ENCODE data around the gene LMOD3. TPM values are rescaled to one million over a fixed set of nuclear protein-coding genes. Genes with fewer than 3 reads are reported as not detected.

LMOD3 gene
- total RNA-seq, 1 donor from 2014 or later = 162 TPM

DNA sequence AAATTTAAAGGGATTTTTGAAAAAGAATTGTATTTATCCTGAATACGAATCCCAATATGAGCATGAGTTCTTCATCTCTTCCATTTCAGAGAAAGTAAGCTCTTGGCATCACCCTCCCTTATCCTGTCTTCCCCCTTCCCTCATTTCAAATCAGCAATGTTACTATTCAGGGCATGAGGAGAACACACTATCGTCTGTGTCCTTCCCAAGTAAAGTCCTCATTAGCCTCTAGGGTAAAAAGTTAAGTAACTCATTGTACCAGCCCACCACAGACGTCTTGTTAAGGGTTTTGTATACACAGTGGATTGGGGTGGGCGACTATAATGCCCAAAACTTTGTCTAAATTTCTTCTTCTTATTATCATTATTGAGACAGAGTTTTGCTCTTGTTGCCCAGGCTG, 22.8 kb downstream of the LMOD3 start:
- intact Hi-C loops (cut with micrococcal nuclease) = no loop called here
- no peak for DNase-seq
- ATAC-seq = peak; percentile 50

DNA sequence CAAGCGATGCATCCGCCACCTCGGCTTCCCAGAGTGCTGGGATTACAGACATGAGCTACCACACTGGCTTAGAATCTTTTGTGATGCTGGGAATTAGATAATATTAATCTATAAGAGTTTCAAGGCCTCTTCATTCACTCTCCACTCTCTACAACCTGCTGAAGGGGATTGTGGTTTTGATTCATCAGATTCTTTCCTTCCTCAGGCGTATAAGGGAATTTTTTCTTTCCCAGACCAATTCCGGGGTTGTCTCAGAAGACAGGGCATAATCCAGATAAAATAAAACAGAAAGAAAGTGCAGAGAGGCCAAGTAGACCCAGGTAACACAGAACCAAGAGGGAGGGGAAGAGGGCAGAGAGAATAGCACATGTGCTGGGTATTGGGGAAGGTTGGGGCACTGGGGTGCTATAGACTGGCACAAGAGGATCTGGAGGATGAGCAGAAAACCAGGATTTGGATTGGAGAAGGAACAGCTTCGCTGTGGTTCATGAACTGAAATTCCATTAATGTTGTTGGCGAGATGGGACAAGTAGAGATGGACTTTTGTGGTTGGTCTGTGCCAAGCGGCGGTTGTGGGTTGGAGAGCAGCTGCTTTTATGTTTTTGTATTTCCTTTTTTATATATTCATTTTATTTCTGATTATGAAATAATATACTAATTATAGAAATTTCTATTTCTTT, 24.8 kb downstream of the LMOD3 start:
- intact Hi-C loops (cut with micrococcal nuclease) = no loop called here
- ATAC-seq (no peak), DNase-seq (no peak)

DNA sequence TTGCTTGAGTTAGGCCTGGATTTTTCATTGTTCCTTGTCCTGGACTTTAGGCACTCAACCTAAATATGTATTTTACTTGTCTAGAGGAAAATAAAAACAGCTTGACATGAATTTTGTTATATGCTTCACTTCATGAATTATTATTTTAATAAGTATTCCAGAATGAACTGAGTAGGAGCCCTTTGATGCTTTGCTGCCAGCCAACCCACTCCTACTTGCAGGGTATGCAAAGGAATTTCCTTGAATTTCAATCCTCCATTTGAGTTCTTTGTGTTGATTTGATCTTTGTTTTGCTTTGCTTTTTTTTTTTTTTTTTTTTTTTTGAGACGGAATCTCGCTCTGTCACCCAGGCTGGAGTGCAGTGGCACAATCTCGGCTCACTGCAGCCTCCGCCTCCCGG, 26.1 kb downstream of the LMOD3 start:
- ATAC-seq (no peak), DNase-seq (no peak)
- intact Hi-C loops (cut with micrococcal nuclease) = no loop called here

GRCh38 chr3:69095636-69096035, 26.8 kb downstream of the LMOD3 start:
- DNase-seq = no peak
- ATAC-seq = no peak
- intact Hi-C loops (cut with micrococcal nuclease) = no loop called here

GRCh38 chr3:69094467-69095205, 27.8 kb downstream of the LMOD3 start:
- ATAC-seq = peak; percentile 5
- DNase-seq = no peak
- intact Hi-C loops (cut with micrococcal nuclease) = no loop called here

DNA sequence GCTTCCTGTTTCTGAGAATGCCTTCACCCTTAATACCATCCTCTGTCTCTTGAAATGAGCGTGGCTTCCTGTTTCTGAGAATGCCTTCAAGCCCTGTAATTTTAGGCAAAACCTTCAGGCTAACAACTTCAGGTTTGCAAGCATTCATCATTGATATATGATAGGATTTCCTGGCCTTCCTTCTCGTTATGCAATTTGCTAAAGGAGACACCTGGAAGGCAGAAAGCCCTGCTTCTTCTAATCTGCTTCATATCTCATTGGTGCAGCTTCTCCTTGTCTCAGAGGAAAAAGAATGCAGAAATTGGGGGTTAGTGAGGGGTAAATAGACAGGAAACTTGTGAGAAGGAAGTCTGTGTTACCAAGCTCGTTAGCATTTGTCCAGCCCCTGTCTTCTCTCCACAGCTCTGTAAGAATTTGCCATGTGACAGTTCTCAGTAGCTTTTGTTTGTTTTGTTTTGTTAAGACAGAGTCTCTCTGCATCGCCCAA, 30.3 kb downstream of the LMOD3 start:
- ATAC-seq (peak; percentile 13), DNase-seq (no peak)
- intact Hi-C loops (cut with micrococcal nuclease) = no loop called here

DNA sequence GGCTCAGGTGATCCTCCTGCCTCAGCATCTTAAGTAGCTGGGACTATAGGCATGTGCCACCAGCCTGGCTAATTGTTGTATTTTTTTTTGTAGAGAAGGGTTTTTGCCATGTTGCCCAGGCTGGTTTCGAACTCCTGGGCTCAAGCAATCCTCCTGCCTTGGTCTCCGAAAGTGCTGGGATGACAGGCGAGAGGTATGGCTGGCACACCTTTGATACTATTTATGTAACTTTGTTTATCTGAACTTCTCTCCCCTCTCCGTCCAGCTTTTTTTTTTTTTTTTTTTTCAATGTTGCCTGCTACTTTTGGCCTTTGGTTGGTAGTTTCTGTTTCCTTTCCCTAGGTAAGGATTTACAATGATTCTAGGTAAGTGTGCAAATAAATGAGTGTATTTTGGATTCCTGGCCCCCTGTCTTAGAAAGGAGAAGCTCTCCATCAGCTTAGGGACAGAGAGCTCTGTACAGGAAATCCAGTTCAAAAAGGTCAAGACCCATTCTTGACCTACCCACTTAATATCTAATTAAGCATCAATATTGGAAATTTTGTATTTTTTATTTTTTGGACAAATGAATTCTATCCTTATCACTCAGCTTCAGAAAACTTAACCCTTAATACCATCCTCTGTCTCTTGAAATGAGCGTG, 30.9 kb downstream of the LMOD3 start:
- no peak for ATAC-seq
- intact Hi-C loops (cut with micrococcal nuclease) = no loop called here
- no peak for DNase-seq

- DNase-seq (no peak), ATAC-seq (no peak)
- intact Hi-C loops (cut with micrococcal nuclease) = no loop called here
These were observed 32.4 kb downstream of the LMOD3 start for GRCh38 chr3:69090021-69090420.

GRCh38 chr3:69088063-69088462, 34.3 kb downstream of the LMOD3 start:
- no peak for ATAC-seq
- no peak for DNase-seq
- intact Hi-C loops (cut with micrococcal nuclease) = no loop called here

- intact Hi-C loops (cut with micrococcal nuclease) = no loop called here
- DNase-seq (no peak), ATAC-seq (peak; percentile 33)
These were observed 35.2 kb downstream of the LMOD3 start for GRCh38 chr3:69087030-69087791.

- ATAC-seq = peak; percentile 71
- intact Hi-C loops (cut with micrococcal nuclease) = no loop called here
- peak; percentile 91 for DNase-seq
These were observed 36.3 kb downstream of the LMOD3 start for GRCh38 chr3:69085833-69086722.

- peak; percentile 50 for DNase-seq
- intact Hi-C loops (cut with micrococcal nuclease) = no loop called here
- peak; percentile 41 for ATAC-seq
These were observed 37.1 kb downstream of the LMOD3 start for GRCh38 chr3:69085168-69085832.

- DNase-seq = peak; percentile 96
- intact Hi-C loops (cut with micrococcal nuclease) = no loop called here
- ATAC-seq = peak; percentile 69
These were observed 37.8 kb downstream of the LMOD3 start, which contains the start of gene ARL6IP5 for GRCh38 chr3:69084326-69085167. TSS of gene ARL6IP5 (plus strand) at chr3:69084937. CDS start at chr3:69085048, 111 bp downstream.

DNA sequence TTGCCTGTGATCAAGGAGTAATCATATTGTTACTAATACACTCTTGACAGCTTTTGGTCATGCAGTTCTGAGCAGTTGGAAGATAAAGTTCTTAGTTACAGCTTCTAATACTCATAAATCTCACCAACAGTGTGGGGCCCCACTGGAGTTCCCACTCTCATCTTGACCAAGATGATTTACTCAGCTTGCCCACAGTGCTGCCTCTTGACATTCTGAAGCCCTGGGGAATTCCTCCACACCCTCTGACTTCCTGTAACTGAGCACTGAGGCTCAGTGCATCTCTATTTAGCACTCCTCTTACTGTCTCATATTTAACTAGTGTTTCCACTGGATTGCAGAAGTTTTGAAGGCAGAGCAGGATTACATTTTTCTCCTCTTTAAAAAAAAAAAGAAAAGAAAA, 39.6 kb downstream of the LMOD3 start:
- no peak for DNase-seq
- no peak for ATAC-seq
- intact Hi-C loops (cut with micrococcal nuclease) = no loop called here

- no peak for DNase-seq
- intact Hi-C loops (cut with micrococcal nuclease) = no loop called here
- no peak for ATAC-seq
These were observed 40.0 kb downstream of the LMOD3 start for GRCh38 chr3:69082361-69082760.

GRCh38 chr3:69081583-69082262, 40.7 kb downstream of the LMOD3 start:
- intact Hi-C loops (cut with micrococcal nuclease) = no loop called here
- no peak for ATAC-seq

More at GRCh38 chr3:69081583-69082262, 40.7 kb downstream of the LMOD3 start:
- DNase-seq = no peak

Measured in left ventricle myocardium superior (tissue), 1 donor.